ENCODE results near the gene CRLF3.
"Not testable (repeated sequence)": the region's sequence is repeated elsewhere in the genome, so short reads cannot be mapped to it uniquely, and the experiment has no call there.

Gene CRLF3

DNA sequence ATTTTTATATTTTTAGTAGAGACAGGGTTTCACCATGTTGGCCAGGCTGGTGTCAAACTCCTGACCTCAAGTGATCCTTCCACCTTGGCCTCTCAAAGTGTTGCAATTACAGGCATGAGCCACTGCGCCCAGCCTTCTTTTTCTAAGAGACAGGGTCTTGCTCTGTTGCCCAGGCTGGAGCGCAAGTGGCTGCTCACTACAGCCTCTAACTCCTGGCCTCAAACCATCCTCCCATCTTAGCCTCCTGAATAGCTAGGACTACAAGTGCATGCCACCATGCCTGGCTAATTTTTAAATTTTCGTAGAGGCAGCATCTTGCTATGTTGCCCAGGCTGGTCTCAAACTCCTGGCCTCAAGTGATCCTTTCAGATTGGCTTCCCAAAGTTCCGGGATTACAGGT, 76.9 kb downstream of the CRLF3 start:
- in situ Hi-C loops (cut with HindIII; ENCODE audit: low sequenced_read_pairs) = not testable (repeated sequence)

- in situ Hi-C loops (cut with HindIII; ENCODE audit: low sequenced_read_pairs) = not testable (repeated sequence)
These were observed 81.8 kb downstream of the CRLF3 start for GRCh38 chr17:30742669-30743068.

DNA sequence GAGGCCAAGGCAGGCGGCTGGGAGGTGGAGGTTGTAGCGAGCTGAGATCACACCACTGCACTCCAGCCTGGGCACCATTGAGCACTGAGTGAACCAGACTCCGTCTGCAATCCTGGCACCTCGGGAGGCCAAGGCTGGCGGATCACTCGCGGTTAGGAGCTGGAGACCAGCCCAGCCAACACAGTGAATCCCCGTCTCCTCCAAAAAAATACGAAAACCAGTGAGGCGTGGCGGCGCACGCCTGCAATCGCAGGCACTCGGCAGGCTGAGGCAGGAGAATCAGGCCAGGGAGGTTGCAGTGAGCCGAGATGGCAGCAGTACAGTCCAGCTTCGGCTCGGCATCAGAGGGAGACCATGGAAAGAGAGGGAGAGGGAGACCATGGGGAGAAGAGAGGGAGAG, 88.1 kb downstream of the CRLF3 start:
- in situ Hi-C loops (cut with HindIII; ENCODE audit: low sequenced_read_pairs) = not testable (repeated sequence)

DNA sequence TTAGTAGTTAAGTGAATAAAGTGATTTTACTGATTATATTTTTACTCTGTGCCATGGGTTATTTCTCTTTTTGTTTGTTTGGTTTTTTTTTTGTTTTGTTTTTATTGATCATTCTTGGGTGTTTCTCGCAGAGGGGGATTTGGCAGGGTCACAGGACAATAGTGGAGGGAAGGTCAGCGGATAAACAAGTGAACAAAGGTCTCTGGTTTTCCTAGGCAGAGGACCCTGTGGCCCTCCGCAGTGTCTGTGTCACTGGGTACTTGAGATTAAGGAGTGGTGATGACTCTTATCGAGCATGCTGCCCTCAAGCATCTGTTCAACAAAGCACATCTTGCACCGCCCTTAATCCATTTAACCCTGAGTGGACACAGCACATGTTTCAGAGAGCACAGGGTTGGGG, 88.8 kb downstream of the CRLF3 start:
- in situ Hi-C loops (cut with HindIII; ENCODE audit: low sequenced_read_pairs) = not testable (repeated sequence)

DNA sequence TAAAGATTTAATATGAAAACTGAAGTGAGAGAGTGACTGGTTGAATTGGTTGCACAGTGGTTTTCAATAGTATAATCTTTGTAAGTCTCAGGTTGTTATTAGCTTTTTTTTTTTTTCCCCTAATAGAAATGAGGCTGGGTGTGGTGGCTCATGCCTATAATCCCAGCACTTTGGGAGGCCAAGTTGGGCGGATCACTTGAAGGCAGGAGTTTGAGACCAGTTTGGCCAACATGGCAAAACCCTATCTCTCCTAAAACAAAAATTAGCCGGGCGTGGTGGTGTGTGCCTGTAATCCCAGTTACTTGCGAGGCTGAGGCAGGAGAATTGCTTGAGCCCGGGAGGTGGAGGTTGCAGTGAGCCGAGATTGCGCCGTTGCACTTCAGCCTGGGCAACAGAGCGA, 89.3 kb downstream of the CRLF3 start:
- in situ Hi-C loops (cut with HindIII; ENCODE audit: low sequenced_read_pairs) = not testable (repeated sequence)

DNA sequence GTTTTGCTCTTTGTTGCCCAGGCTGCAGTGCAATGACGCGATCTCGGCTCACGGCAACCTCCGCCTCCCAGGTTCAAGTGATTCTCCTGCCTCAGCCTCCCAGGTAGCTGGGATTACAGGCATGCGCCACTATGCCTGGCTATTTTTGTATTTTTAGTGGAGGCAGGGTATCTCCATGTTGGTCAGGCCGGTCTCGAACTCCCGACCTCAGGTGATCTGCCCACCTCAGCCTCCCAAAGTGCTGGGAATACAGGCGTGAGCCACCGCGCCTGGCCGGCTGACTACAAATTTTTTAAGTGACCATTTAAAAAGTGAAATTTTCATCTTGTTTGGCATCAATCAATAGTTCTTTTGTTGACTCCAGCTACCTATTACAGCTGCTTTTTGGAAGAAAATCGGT, 90.3 kb downstream of the CRLF3 start:
- in situ Hi-C loops (cut with HindIII; ENCODE audit: low sequenced_read_pairs) = not testable (repeated sequence)

Data from DLD1 (cell line).